Vagina (tissue), 2 donors: ENCODE data around the gene IGSF10. TPM values are rescaled to one million over a fixed set of nuclear protein-coding genes. Genes with fewer than 3 reads are reported as not detected.

ENCODE experiments used
- DNase-seq, 2 donors: peaks; one replicate each; pipeline ENCODE4 v3.0.0-alpha.2; 2017; ENCODE audit errors: extremely low spot score in 2 of 2
- H3K27ac ChIP-seq: fragments of 200-600 bp; sonication (generic); one replicate; pipeline ENCODE4 v1.5.1; 2019
- H3K27me3 ChIP-seq: fragments of 200-600 bp; sonication (generic); one replicate; pipeline ENCODE4 v1.5.1; 2019
- H3K36me3 ChIP-seq, 2 donors: fragments of 200-600 bp; sonication (generic); one replicate each; pipeline ENCODE4 v1.5.1; 2017 to 2019
- H3K4me1 ChIP-seq: fragments of 200-600 bp; sonication (generic); one replicate; pipeline ENCODE4 v1.5.1; 2019
- H3K4me3 ChIP-seq, 2 donors: fragments of 200-600 bp; sonication (generic); 1 replicate in 1 of 2; 2 replicates in 1 of 2; pipeline ENCODE4 v1.5.1; 2016 to 2019
- H3K9me3 ChIP-seq: fragments of 200-600 bp; sonication (generic); one replicate; pipeline ENCODE4 v1.5.1; 2019
- POLR2A ChIP-seq, 2 donors: fragments of 450-650 bp; IDR thresholded peaks; one replicate each; pipeline ENCODE4 v1.6.1; 2017; ENCODE audit warnings: antibody characterized with exemption in 2 of 2, mild to moderate bottlenecking in 2 of 2, moderate library complexity in 2 of 2
- POLR2AphosphoS5 ChIP-seq, 2 donors: sonication (generic); formaldehyde crosslinking; IDR thresholded peaks; one replicate each; pipeline ENCODE4 v1.9.0; 2017; ENCODE audit warnings: antibody characterized with exemption in 2 of 2, mild to moderate bottlenecking in 2 of 2, low read depth in 1 of 2; ENCODE audit not compliant: insufficient read depth in 1 of 2
- intact Hi-C: fragments of 100-400 bp; cut with DNase I; formaldehyde crosslinking; loops from one replicate; pipeline ENCODE4 v1.15.1; 2023
- total RNA-seq: library from RNA; depleted of rRNA; stranded (reverse); fragments of >200 nt; gene quantifications from one replicate; pipeline ENCODE4 v1.2.3, GENCODE V29; 2016
- TF ChIP-seq, protein P1 (sequence below), 3 experiments: fragments of 450-650 bp in 2 of 3; fragments of 200-600 bp in 1 of 3; sonication (generic) in 1 of 3; IDR thresholded peaks; one replicate each; pipeline ENCODE4 v1.5.1; 2017 to 2019; ENCODE audit warnings: antibody characterized with exemption in 3 of 3, mild to moderate bottlenecking in 2 of 3, moderate library complexity in 2 of 3

The IGSF10 gene
- total RNA-seq, 1 donor from 2014 or later, result 0.49 TPM

DNA sequence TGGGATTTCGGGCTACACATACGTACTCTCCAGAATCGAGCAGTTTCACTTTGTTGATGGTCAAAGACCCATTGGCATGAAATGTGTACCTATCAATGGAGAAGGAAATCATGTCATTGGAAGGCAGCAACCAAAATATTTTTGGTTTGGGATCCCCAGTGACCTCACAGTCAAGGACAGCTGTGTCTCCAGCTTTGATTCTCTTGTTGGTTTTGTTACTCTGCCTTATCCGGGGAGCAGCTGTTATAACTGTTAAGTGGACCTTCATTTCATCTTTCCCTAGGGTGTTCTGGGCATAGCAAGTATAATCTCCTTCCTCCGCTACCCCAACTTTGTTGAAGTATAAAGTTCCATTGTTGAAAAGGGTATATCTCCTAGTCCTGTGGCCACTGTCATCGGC, 23.0 kb downstream of the IGSF10 start:
- H3K4me1 ChIP-seq, result peaks cover 5% of the 10 kb centered on the region
- no peak overlapping the region for H3K27ac ChIP-seq
- intact Hi-C loops, result loop anchor here (5.0 kb wide), 1 partner anchor 399 kb away; no protein-coding TSS in a partner anchor
- DNase-seq, result no peak
- no peak overlapping the region for H3K4me3 ChIP-seq
- no peaks in the 10 kb centered on the region for H3K36me3 ChIP-seq
- no peaks in the 10 kb centered on the region for H3K9me3 ChIP-seq
- TF ChIP-seq POLR2A (IDR thresholded peaks at IDR 0.05), result no peak
- no peak for TF ChIP-seq POLR2AphosphoS5 (IDR thresholded peaks at IDR 0.05; ENCODE audit: insufficient read depth in 1 of 2, low read depth in 1 of 2)
- TF ChIP-seq, protein P1, sequence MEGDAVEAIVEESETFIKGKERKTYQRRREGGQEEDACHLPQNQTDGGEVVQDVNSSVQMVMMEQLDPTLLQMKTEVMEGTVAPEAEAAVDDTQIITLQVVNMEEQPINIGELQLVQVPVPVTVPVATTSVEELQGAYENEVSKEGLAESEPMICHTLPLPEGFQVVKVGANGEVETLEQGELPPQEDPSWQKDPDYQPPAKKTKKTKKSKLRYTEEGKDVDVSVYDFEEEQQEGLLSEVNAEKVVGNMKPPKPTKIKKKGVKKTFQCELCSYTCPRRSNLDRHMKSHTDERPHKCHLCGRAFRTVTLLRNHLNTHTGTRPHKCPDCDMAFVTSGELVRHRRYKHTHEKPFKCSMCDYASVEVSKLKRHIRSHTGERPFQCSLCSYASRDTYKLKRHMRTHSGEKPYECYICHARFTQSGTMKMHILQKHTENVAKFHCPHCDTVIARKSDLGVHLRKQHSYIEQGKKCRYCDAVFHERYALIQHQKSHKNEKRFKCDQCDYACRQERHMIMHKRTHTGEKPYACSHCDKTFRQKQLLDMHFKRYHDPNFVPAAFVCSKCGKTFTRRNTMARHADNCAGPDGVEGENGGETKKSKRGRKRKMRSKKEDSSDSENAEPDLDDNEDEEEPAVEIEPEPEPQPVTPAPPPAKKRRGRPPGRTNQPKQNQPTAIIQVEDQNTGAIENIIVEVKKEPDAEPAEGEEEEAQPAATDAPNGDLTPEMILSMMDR (IDR thresholded peaks at IDR 0.05), result no peak
- no peaks in the 10 kb centered on the region for H3K27me3 ChIP-seq

DNA sequence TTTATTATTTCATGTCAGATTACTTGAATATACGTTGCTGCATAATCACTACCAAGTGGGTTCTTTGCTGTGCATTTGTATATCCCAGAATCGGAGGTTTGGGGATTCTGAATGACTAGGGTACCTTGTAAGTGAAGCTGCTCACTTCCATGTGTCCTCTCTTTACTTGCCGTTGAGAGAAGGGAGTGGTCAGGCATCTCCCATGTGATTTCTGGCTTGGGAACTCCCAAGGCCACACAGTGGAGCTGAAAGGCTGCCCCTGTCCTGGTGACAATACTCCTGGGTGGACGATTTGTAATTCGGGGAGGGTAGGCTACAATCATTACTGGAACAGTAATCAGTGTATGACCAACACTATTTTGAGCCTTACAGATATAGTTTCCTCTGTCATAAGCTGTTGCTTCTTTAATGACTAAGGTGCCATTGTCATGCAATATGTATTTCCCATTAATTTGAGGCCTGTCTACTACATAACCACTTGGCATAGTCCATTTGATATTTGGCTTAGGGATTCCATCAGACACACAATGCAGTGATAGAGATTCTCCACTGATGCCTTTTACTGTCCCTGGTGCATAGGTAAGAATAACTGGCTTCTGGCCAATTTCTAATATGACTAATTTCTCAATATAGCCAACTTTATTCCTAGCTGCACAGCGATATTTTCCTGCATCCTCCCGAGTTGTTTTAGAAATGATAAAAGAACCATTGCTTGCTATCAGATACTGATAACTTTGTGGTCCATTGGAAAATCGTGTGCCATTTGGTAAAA, 24.0 kb downstream of the IGSF10 start:
- H3K4me3 ChIP-seq, result no peak overlapping the region
- DNase-seq, result no peak
- no peaks in the 10 kb centered on the region for H3K9me3 ChIP-seq
- intact Hi-C loops, result loop anchor here (5.0 kb wide), 1 partner anchor 400 kb away; no protein-coding TSS in a partner anchor
- no peak for TF ChIP-seq POLR2AphosphoS5 (IDR thresholded peaks at IDR 0.05; ENCODE audit: insufficient read depth in 1 of 2, low read depth in 1 of 2)
- H3K27ac ChIP-seq, result no peak overlapping the region
- H3K4me1 ChIP-seq, result peaks cover 5% of the 10 kb centered on the region
- no peaks in the 10 kb centered on the region for H3K27me3 ChIP-seq
- H3K36me3 ChIP-seq, result no peaks in the 10 kb centered on the region

DNA sequence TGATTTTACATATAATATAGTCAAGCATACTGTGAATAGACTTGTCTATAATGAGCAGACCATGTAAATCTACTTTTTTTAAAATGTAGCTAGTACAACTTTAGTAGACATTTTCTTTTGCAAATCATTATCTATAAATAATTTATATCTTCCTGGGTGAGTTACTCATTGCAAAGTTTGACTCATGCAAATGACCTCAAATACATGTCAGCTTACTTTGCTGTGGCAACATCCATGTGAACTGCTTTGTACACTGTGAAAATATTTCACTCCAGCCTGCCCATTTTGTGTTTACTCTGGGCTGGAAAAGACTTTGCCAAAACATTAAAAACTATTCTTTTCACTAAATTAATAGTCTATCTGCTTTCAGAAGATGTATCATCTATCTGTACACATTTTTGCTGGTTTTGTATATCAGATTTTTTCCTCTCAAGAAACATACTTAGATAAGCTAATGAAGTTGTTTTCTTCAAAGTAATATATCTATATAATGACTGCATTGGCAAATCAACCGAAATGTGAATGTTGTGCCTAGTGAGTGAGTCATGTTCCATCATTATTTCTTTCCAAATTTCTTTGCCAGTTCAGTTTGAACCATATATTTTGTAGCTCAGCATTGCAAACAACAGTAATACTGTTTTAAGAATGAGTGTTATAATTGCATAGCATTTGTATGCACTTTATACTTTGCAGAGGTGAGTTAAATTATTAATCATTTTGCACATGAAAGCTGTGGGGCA, 26.5 kb downstream of the IGSF10 start:
- TF ChIP-seq, protein P1 (IDR thresholded peaks at IDR 0.05), result no peak
- no peak for TF ChIP-seq POLR2AphosphoS5 (IDR thresholded peaks at IDR 0.05; ENCODE audit: insufficient read depth in 1 of 2, low read depth in 1 of 2)
- no peak for TF ChIP-seq POLR2A (IDR thresholded peaks at IDR 0.05)
- intact Hi-C loops, result no loop called here
- DNase-seq, result no peak
- Histone ChIP-seq H3K9me3 (no peaks in the 10 kb centered on the region), H3K27me3 (no peaks in the 10 kb centered on the region), H3K4me1 (peaks cover 5% of the 10 kb centered on the region), H3K36me3 (no peaks in the 10 kb centered on the region), H3K27ac (no peak overlapping the region), H3K4me3 (no peak overlapping the region)

DNA sequence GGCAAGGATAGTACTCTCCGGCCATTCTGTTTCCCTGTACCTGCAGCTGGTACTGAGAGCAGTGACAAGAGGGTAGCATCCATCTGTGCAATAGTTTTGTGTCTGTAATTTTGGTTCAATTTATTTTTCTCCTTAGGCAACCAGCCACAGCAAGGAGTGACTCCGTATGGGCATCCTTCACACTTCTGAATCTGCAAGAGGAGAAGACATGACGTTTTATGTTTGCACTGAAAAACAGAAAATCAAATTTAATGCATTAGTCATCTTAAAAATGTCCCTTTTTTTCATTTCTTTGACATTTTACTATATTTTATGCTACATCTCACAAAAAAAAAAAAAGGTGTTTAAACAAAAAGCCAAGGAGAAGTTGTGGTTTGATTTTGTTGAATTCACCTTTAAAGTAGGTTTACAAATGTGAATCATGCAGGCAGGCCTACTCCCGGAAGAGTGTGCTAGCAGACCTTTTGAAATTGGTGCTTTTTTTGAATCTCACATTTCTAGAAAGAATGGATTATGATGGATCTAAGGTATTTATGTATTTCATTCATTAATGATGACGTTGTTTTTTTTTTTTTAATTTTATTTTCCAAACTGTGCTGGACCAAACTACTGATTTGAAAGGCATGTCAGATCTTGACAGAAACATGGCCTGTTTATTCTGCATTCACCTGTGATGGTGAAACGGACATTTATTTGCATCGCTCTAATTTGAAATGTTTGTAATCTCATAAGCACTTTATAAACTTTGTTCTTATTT, 28.1 kb downstream of the IGSF10 start:
- no peak for DNase-seq
- H3K27ac ChIP-seq, result no peak overlapping the region
- H3K9me3 ChIP-seq, result no peaks in the 10 kb centered on the region
- no peaks in the 10 kb centered on the region for H3K27me3 ChIP-seq
- H3K4me1 ChIP-seq, result peaks cover 5% of the 10 kb centered on the region
- TF ChIP-seq POLR2A (IDR thresholded peaks at IDR 0.05), result no peak
- TF ChIP-seq, protein P1 (IDR thresholded peaks at IDR 0.05), result no peak
- no peak for TF ChIP-seq POLR2AphosphoS5 (IDR thresholded peaks at IDR 0.05; ENCODE audit: insufficient read depth in 1 of 2, low read depth in 1 of 2)
- intact Hi-C loops, result no loop called here
- no peak overlapping the region for H3K4me3 ChIP-seq
- H3K36me3 ChIP-seq, result no peaks in the 10 kb centered on the region

DNA sequence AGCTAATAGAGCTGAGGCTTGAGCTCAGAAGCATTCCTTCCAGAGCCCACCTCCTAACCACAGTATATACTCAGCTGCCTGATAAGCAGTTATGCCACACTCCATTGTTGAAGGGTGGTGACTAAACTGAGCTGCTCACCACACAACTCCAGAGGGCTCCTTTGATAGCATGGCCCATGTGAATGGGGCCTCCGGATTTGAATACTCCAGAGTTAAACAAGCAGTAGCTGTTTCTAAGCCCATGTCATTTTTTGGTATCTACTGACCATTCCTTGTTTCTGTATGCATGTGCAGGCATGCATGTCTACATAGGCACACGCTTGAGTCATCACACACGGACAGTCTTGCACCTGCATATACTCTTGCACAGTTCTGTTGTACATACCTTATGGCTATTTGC, 28.9 kb downstream of the IGSF10 start:
- intact Hi-C loops, result no loop called here
- no peaks in the 10 kb centered on the region for H3K9me3 ChIP-seq
- TF ChIP-seq POLR2A (IDR thresholded peaks at IDR 0.05), result no peak
- TF ChIP-seq, protein P1 (IDR thresholded peaks at IDR 0.05), result no peak
- no peak for TF ChIP-seq POLR2AphosphoS5 (IDR thresholded peaks at IDR 0.05; ENCODE audit: insufficient read depth in 1 of 2, low read depth in 1 of 2)
- H3K4me1 ChIP-seq, result peaks cover 5% of the 10 kb centered on the region
- no peaks in the 10 kb centered on the region for H3K27me3 ChIP-seq
- H3K27ac ChIP-seq, result no peak overlapping the region
- no peaks in the 10 kb centered on the region for H3K36me3 ChIP-seq
- DNase-seq, result no peak
- no peak overlapping the region for H3K4me3 ChIP-seq
